Karpas-422 (cell line): ENCODE measurements around the gene IFITM5. TPM values are rescaled to one million over a fixed set of nuclear protein-coding genes. Genes with fewer than 3 reads are reported as not detected.

Source experiments
- DNase-seq: peaks from one replicate; pipeline ENCODE4 v3.0.0-alpha.2; 2015
- H2AFZ ChIP-seq: fragments of 200-600 bp; sonication (generic); 2 replicates; pipeline ENCODE4 v1.6.1; 2014; ENCODE audit warnings: antibody characterized with exemption, low read length, mixed read lengths
- H3K27ac ChIP-seq: fragments of 200-600 bp; sonication (generic); 2 replicates; pipeline ENCODE4 v1.5.1; 2014; ENCODE audit warnings: mild to moderate bottlenecking, low read length, moderate library complexity
- H3K27me3 ChIP-seq: fragments of 200-600 bp; sonication (generic); 2 replicates; pipeline ENCODE4 v1.6.1; 2014; ENCODE audit warnings: low read length, mixed read lengths
- H3K36me3 ChIP-seq: fragments of 200-600 bp; sonication (generic); 2 replicates; pipeline ENCODE4 v1.6.1; 2014; ENCODE audit warnings: low read length, mixed read lengths; ENCODE audit not compliant: insufficient read depth
- H3K4me1 ChIP-seq: fragments of 200-600 bp; sonication (generic); 2 replicates; pipeline ENCODE4 v1.6.1; 2014; ENCODE audit warnings: mild to moderate bottlenecking, low read length, mixed read lengths
- H3K4me2 ChIP-seq: fragments of 200-600 bp; sonication (generic); 2 replicates; pipeline ENCODE4 v1.6.1; 2014; ENCODE audit warnings: low read length, low read depth, mild to moderate bottlenecking; ENCODE audit not compliant: poor library complexity, severe bottlenecking
- H3K4me3 ChIP-seq: fragments of 200-600 bp; sonication (generic); 2 replicates; pipeline ENCODE4 v1.5.1; 2014; ENCODE audit warnings: mild to moderate bottlenecking, antibody characterized with exemption, low read length, mixed read lengths
- H3K79me2 ChIP-seq: fragments of 200-600 bp; sonication (generic); 2 replicates; pipeline ENCODE4 v1.6.1; 2014; ENCODE audit warnings: mild to moderate bottlenecking, low read length, mixed read lengths
- H3K9ac ChIP-seq: fragments of 200-600 bp; sonication (generic); 2 replicates; pipeline ENCODE4 v1.6.0; 2014; ENCODE audit warnings: low read length
- H3K9me2 ChIP-seq: fragments of 200-600 bp; sonication (generic), shearing (Covaris generic); replicated peaks from 2 replicates; pipeline ENCODE4 v1.6.0; 2014; ENCODE audit warnings: mild to moderate bottlenecking, low read length, moderate library complexity; ENCODE audit not compliant: insufficient read depth
- H3K9me3 ChIP-seq: fragments of 300-700, 200-600 bp; sonication (generic); 2 replicates; pipeline ENCODE4 v1.6.1; 2014; ENCODE audit warnings: low read length, mixed read lengths
- H4K20me1 ChIP-seq: fragments of 200-600 bp; sonication (generic); 2 replicates; pipeline ENCODE4 v1.6.1; 2014; ENCODE audit warnings: mild to moderate bottlenecking, antibody characterized with exemption, low read length, low read depth; ENCODE audit not compliant: insufficient read depth
- total RNA-seq: library from RNA; depleted of rRNA; stranded (reverse); fragments of >200 nt; shearing (Covaris generic); gene quantifications from 2 replicates; pipeline ENCODE4 v1.2.3, GENCODE V29; 2014; ENCODE audit warnings: low replicate concordance; rRNA removed

IFITM5 gene
- not detected in 2 replicates for total RNA-seq

DNA sequence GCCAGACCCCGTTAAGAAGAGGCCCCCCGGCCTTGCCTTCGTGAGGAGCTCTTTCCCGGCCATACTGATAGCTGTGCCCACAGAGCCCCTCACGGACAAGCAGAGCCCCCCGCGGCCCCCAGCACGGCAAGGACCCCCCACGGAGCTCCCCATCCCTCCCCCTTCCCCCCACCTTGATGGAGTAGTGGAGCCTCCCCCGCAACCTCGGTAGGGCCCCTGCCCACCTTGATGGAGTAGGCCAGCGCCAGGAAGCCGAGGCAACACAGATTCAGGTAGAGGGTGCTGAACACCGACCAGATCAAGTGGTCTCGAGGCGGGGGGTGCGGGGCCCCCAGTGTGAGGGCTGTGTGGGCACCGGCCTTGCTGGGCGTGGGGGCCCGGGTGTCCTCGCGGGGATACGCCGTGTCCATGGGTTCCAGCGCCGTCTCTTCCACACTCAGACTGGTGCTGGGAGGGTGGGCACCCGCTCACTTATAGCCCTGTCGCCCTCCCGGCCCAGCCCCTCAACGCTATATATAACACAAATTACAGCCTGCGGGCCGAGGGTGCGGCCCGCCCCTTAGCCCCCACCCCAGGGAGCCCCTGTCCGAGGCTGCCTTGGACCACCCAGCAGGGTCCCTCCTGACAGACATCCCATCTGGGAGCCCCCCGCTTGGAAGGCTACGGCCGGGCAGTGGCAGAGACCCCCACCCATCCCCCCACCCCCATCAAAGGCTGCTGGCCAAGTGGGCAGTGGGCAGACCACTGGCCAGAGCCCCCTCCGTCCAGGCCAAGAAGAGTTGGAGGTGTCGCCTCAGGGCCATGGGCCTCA lies at the start of gene IFITM5:
IFITM5 (minus strand) TSS at position 446 of the 811 bp plus-strand sequence; CDS start at position 410, 36 bp downstream.
- Histone ChIP-seq H4K20me1 (no peaks in the 10 kb centered on the region), H3K4me1 (no peaks in the 10 kb centered on the region), H3K9ac (no peak within 1 kb of the TSS), H3K9me3 (no peaks in the 10 kb centered on the region), H3K4me2 (no peak within 1 kb of the TSS), H3K4me3 (no peak within 1 kb of the TSS), H3K36me3 (no peaks in the 10 kb centered on the region), H3K79me2 (no peaks in the 10 kb centered on the region), H3K27me3 (no peaks in the 10 kb centered on the region), H3K27ac (no peak within 1 kb of the TSS), H3K9me2 (no peaks in the 10 kb centered on the region), H2AFZ (no peak within 1 kb of the TSS)
- DNase-seq: no peak

DNA sequence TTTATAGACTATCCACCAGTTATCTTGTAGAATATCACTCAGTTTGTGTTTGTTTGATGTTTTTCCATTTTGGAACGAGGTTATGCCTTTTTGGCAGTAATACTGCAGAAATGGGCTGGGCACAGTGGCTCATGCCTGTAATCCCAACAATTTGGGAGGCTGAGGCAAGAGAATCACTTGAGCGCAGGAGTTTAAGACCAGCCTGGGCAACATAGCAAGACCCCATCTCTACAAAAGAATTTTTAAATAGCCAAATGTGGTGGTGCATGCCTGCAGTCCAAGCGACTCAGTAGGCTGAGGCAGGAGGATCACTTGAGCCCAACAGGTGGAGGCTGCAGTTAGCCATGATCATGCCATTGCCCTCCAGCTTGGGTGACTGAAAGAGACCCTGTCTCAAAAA lies 47.2 kb upstream of the IFITM5 start:
- H3K27ac ChIP-seq: no peak overlapping the region
- no peaks in the 10 kb centered on the region for H3K79me2 ChIP-seq
- H3K9me2 ChIP-seq: no peaks in the 10 kb centered on the region
- no peak overlapping the region for H3K4me2 ChIP-seq
- H2AFZ ChIP-seq: no peak overlapping the region
- H3K27me3 ChIP-seq: no peaks in the 10 kb centered on the region
- H3K9me3 ChIP-seq: no peaks in the 10 kb centered on the region
- no peak for DNase-seq
- no peaks in the 10 kb centered on the region for H3K36me3 ChIP-seq
- no peak overlapping the region for H3K9ac ChIP-seq
- peaks cover 6% of the 10 kb centered on the region for H3K4me1 ChIP-seq
- H4K20me1 ChIP-seq: no peaks in the 10 kb centered on the region
- H3K4me3 ChIP-seq: no peak overlapping the region

GRCh38 chr11:344836-345578 lies 45.7 kb upstream of the IFITM5 start:
- Histone ChIP-seq H3K9me2 (no peaks in the 10 kb centered on the region), H4K20me1 (no peaks in the 10 kb centered on the region), H3K79me2 (no peaks in the 10 kb centered on the region), H3K4me3 (no peak overlapping the region), H3K9me3 (no peaks in the 10 kb centered on the region), H3K27me3 (no peaks in the 10 kb centered on the region), H3K36me3 (no peaks in the 10 kb centered on the region), H3K9ac (no peak overlapping the region), H3K4me2 (no peak overlapping the region), H3K4me1 (peaks cover 17% of the 10 kb centered on the region), H3K27ac (no peak overlapping the region), H2AFZ (no peak overlapping the region)
- no peak for DNase-seq

- 0 out of 2 replicates have a peak overlapping the region, but pooled peaks have one; percentile 36 for H2AFZ ChIP-seq
- H3K9me3 ChIP-seq: no peaks in the 10 kb centered on the region
- H3K36me3 ChIP-seq: no peaks in the 10 kb centered on the region
- H3K9me2 ChIP-seq: no peaks in the 10 kb centered on the region
- peaks cover 12% of the 10 kb centered on the region for H3K4me1 ChIP-seq
- H3K4me2 ChIP-seq: no peak overlapping the region
- no peaks in the 10 kb centered on the region for H3K27me3 ChIP-seq
- DNase-seq: no peak
- no peak overlapping the region for H3K4me3 ChIP-seq
- H3K27ac ChIP-seq: no peak overlapping the region
- H4K20me1 ChIP-seq: no peaks in the 10 kb centered on the region
- H3K9ac ChIP-seq: no peak overlapping the region
- H3K79me2 ChIP-seq: no peaks in the 10 kb centered on the region
Observed at GRCh38 chr11:342328-342727, 43.0 kb upstream of the IFITM5 start.

- no peaks in the 10 kb centered on the region for H3K36me3 ChIP-seq
- H3K79me2 ChIP-seq: no peaks in the 10 kb centered on the region
- no peak overlapping the region for H3K27ac ChIP-seq
- peaks cover 12% of the 10 kb centered on the region for H3K4me1 ChIP-seq
- H4K20me1 ChIP-seq: no peaks in the 10 kb centered on the region
- no peaks in the 10 kb centered on the region for H3K9me3 ChIP-seq
- 0 out of 2 replicates have a peak overlapping the region, but pooled peaks have one; percentile 68 for H2AFZ ChIP-seq
- H3K4me3 ChIP-seq: no peak overlapping the region
- DNase-seq: no peak
- peak overlapping the region; percentile 12 for H3K4me2 ChIP-seq
- no peaks in the 10 kb centered on the region for H3K9me2 ChIP-seq
- no peaks in the 10 kb centered on the region for H3K27me3 ChIP-seq
- H3K9ac ChIP-seq: no peak overlapping the region
Observed at GRCh38 chr11:340539-341512, 41.5 kb upstream of the IFITM5 start.

GRCh38 chr11:339963-340362 lies 40.6 kb upstream of the IFITM5 start:
- DNase-seq: no peak

DNA sequence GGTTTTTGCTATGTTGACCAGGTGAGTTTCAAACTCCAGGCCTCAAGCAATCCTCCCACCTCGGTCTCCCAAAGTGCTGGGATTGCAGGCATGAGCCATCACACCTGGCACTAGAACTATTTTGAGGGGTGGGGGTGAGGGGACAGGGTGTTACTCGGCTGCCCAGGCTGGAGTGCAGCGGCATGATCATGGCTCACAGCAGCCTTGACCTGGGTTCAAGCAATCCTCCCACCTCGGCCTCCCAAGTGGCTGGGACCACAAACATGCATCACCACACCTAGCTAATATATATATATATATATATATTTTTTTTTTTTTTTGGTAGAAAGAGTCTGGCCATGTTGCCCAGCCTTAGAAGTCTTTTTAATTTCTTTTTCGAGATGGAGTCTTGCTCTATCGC lies 38.4 kb upstream of the IFITM5 start:
- Histone ChIP-seq H3K36me3 (no peaks in the 10 kb centered on the region), H3K4me2 (no peak overlapping the region), H4K20me1 (no peaks in the 10 kb centered on the region), H3K79me2 (no peaks in the 10 kb centered on the region), H3K27me3 (no peaks in the 10 kb centered on the region), H3K4me1 (peaks cover 12% of the 10 kb centered on the region), H3K4me3 (no peak overlapping the region), H3K27ac (no peak overlapping the region), H3K9ac (no peak overlapping the region), H3K9me2 (no peaks in the 10 kb centered on the region), H2AFZ (no peak overlapping the region), H3K9me3 (no peaks in the 10 kb centered on the region)
- no peak for DNase-seq

More at GRCh38 chr11:339963-340362, 40.6 kb upstream of the IFITM5 start:
- no peaks in the 10 kb centered on the region for H3K79me2 ChIP-seq
- H3K9ac ChIP-seq: no peak overlapping the region
- H3K27me3 ChIP-seq: no peaks in the 10 kb centered on the region
- H4K20me1 ChIP-seq: no peaks in the 10 kb centered on the region
- no peak overlapping the region for H3K4me2 ChIP-seq
- no peak overlapping the region for H3K4me3 ChIP-seq
- no peaks in the 10 kb centered on the region for H3K9me3 ChIP-seq
- no peak overlapping the region for H3K27ac ChIP-seq
- H3K36me3 ChIP-seq: no peaks in the 10 kb centered on the region
- no peaks in the 10 kb centered on the region for H3K9me2 ChIP-seq
- peaks cover 12% of the 10 kb centered on the region for H3K4me1 ChIP-seq
- H2AFZ ChIP-seq: no peak overlapping the region
